Measurements from ENCODE around the gene CARM1. TPM values are rescaled to one million over a fixed set of nuclear protein-coding genes. Genes with fewer than 3 reads are reported as not detected.

Gene CARM1
- total RNA-seq, 1 experiment from 2014 or later = 63.7 TPM

- ChIA-PET POLR2A (ENCODE audit: unreplicated experiment) (interaction anchor here (0.6 kb wide), 1 partner anchor 13 kb away, joined by 9 read pairs; no protein-coding TSS in a partner anchor), CTCF (interaction anchor here (0.6 to 0.7 kb wide), 3 partner anchors 19 to 310 kb away, joined by 3 to 7 read pairs (median 3); no protein-coding TSS in a partner anchor)
- Histone ChIP-seq H3K4me3 (no peak overlapping the region), H3K27me3 (ENCODE audit: insufficient read depth, low read depth) (no peaks in the 10 kb centered on the region), H3K9me3 (ENCODE audit: insufficient read depth, low read depth) (no peaks in the 10 kb centered on the region), H4K20me1 (ENCODE audit: insufficient read depth) (peaks cover 57% of the 10 kb centered on the region), H3K36me3 (ENCODE audit: low read depth) (no peaks in the 10 kb centered on the region), H3K9me2 (ENCODE audit: insufficient read depth) (no peaks in the 10 kb centered on the region), H3K4me2 (no peak overlapping the region), H3K4me1 (replicated peaks; ENCODE audit: insufficient read depth) (peaks cover 29% of the 10 kb centered on the region), H3K79me2 (ENCODE audit: low read depth) (peaks cover 91% of the 10 kb centered on the region), H3F3A (ENCODE audit: insufficient read depth, low read depth) (peaks cover 5% of the 10 kb centered on the region), H3K27ac (no peak overlapping the region), H2AFZ (no peak overlapping the region)
- no TSS peak for BruUV-seq (replicated peaks)
- intact Hi-C loops (cut with micrococcal nuclease; ENCODE audit: unreplicated experiment) = loop anchor here (5.0 kb wide), 1 partner anchor 123 kb away; the partner anchor contains the start of gene LDLR
- TF ChIP-seq EZH2 (IDR thresholded peaks at IDR 0.05; ENCODE audit: low read depth) = no peak
- no peak for TF ChIP-seq CTCF (conservative IDR thresholded peaks at IDR 0.05)
- no peak for DNase-seq
Measured at GRCh38 chr19:10963865-10964264, 92.5 kb downstream of the CARM1 start.

- H3K4me2 ChIP-seq = no peak overlapping the region
- no peak overlapping the region for H3K27ac ChIP-seq
Measured at GRCh38 chr19:10964903-10965302, 93.5 kb downstream of the CARM1 start.

GRCh38 chr19:10965398-10965797 is 94.0 kb downstream of the CARM1 start:
- Histone ChIP-seq H3K9me2 (ENCODE audit: insufficient read depth) (no peaks in the 10 kb centered on the region), H3K79me2 (ENCODE audit: low read depth) (peaks cover 91% of the 10 kb centered on the region), H3K9me3 (ENCODE audit: insufficient read depth, low read depth) (no peaks in the 10 kb centered on the region), H4K20me1 (ENCODE audit: insufficient read depth) (peaks cover 69% of the 10 kb centered on the region), H3K36me3 (ENCODE audit: low read depth) (no peaks in the 10 kb centered on the region), H3K4me2 (no peak overlapping the region), H3F3A (ENCODE audit: insufficient read depth, low read depth) (peaks cover 5% of the 10 kb centered on the region), H3K27ac (no peak overlapping the region), H3K4me3 (no peak overlapping the region), H3K4me1 (replicated peaks; ENCODE audit: insufficient read depth) (peaks cover 21% of the 10 kb centered on the region), H3K27me3 (ENCODE audit: insufficient read depth, low read depth) (no peaks in the 10 kb centered on the region), H2AFZ (no peak overlapping the region)
- ChIA-PET POLR2A (ENCODE audit: unreplicated experiment) (no interaction called here), CTCF (no interaction called here)
- no TSS peak for BruUV-seq (replicated peaks)
- intact Hi-C loops (cut with micrococcal nuclease; ENCODE audit: unreplicated experiment) = no loop called here
- no peak for DNase-seq
- TF ChIP-seq CTCF (conservative IDR thresholded peaks at IDR 0.05) (no peak), EZH2 (IDR thresholded peaks at IDR 0.05; ENCODE audit: low read depth) (no peak)

More at GRCh38 chr19:10964903-10965302, 93.5 kb downstream of the CARM1 start:
- no peak overlapping the region for H3K4me3 ChIP-seq
- no peaks in the 10 kb centered on the region for H3K9me2 ChIP-seq (ENCODE audit: insufficient read depth)
- no peaks in the 10 kb centered on the region for H3K9me3 ChIP-seq (ENCODE audit: insufficient read depth, low read depth)
- DNase-seq = no peak
- H3K4me1 ChIP-seq (replicated peaks; ENCODE audit: insufficient read depth) = peaks cover 21% of the 10 kb centered on the region
- H4K20me1 ChIP-seq (ENCODE audit: insufficient read depth) = peaks cover 64% of the 10 kb centered on the region
- BruUV-seq (replicated peaks) = no TSS peak
- ChIA-PET CTCF (interaction anchor here (0.5 kb wide), 1 partner anchor 595 kb away, joined by 4 read pairs; no protein-coding TSS in a partner anchor), POLR2A (ENCODE audit: unreplicated experiment) (no interaction called here)
- intact Hi-C loops (cut with micrococcal nuclease; ENCODE audit: unreplicated experiment) = loop anchor here (5.0 kb wide), 1 partner anchor 122 kb away; the partner anchor contains the start of gene LDLR
- no peaks in the 10 kb centered on the region for H3K27me3 ChIP-seq (ENCODE audit: insufficient read depth, low read depth)
- peaks cover 91% of the 10 kb centered on the region for H3K79me2 ChIP-seq (ENCODE audit: low read depth)
- TF ChIP-seq CTCF (conservative IDR thresholded peaks at IDR 0.05) (no peak), EZH2 (IDR thresholded peaks at IDR 0.05; ENCODE audit: low read depth) (no peak)
- H2AFZ ChIP-seq = no peak overlapping the region
- peaks cover 5% of the 10 kb centered on the region for H3F3A ChIP-seq (ENCODE audit: insufficient read depth, low read depth)
- no peaks in the 10 kb centered on the region for H3K36me3 ChIP-seq (ENCODE audit: low read depth)
